HG03095 (cell line): ENCODE results near the gene BID.

Source experiments
- ATAC-seq: cut with Tn5 transposase; IDR thresholded peaks from one replicate; pipeline ENCODE4 v1.9.1; 2021; ENCODE audit warnings: moderate library complexity; ENCODE audit not compliant: unreplicated experiment

BID gene

GRCh38 chr22:17803609-17804270 is 29.5 kb upstream of the BID start:
- no peak for ATAC-seq

GRCh38 chr22:17802822-17803221 is 28.6 kb upstream of the BID start:
- no peak for ATAC-seq

GRCh38 chr22:17802411-17802810 is 28.1 kb upstream of the BID start:
- no peak for ATAC-seq

GRCh38 chr22:17797721-17798559 is 23.7 kb upstream of the BID start:
- ATAC-seq: peak; percentile 43

- ATAC-seq: no peak
Measured at GRCh38 chr22:17796695-17797094, 22.4 kb upstream of the BID start.

GRCh38 chr22:17795661-17796548 is 21.6 kb upstream of the BID start:
- no peak for ATAC-seq

GRCh38 chr22:17794726-17795542 is 20.7 kb upstream of the BID start:
- ATAC-seq: no peak

GRCh38 chr22:17792854-17793434 is 18.7 kb upstream of the BID start:
- no peak for ATAC-seq

GRCh38 chr22:17792299-17792698 is 18.0 kb upstream of the BID start:
- no peak for ATAC-seq

- no peak for ATAC-seq
Measured at GRCh38 chr22:17791196-17791595, 16.9 kb upstream of the BID start.

GRCh38 chr22:17789379-17790200 is 15.3 kb upstream of the BID start:
- no peak for ATAC-seq

GRCh38 chr22:17788528-17789378 is 14.5 kb upstream of the BID start:
- ATAC-seq: no peak

- ATAC-seq: no peak
Measured at GRCh38 chr22:17787716-17788330, 13.6 kb upstream of the BID start.

GRCh38 chr22:17787241-17787640 is 13.0 kb upstream of the BID start:
- no peak for ATAC-seq

- no peak for ATAC-seq
Measured at GRCh38 chr22:17786435-17787161, 12.3 kb upstream of the BID start.

- no peak for ATAC-seq
Measured at GRCh38 chr22:17785185-17786184, 11.2 kb upstream of the BID start.
